ENCODE results near the gene SCNM1. TPM values are rescaled to one million over a fixed set of nuclear protein-coding genes. Genes with fewer than 3 reads are reported as not detected.

Gene SCNM1
- total RNA-seq, 1 experiment from 2014 or later: 34.1 TPM

DNA sequence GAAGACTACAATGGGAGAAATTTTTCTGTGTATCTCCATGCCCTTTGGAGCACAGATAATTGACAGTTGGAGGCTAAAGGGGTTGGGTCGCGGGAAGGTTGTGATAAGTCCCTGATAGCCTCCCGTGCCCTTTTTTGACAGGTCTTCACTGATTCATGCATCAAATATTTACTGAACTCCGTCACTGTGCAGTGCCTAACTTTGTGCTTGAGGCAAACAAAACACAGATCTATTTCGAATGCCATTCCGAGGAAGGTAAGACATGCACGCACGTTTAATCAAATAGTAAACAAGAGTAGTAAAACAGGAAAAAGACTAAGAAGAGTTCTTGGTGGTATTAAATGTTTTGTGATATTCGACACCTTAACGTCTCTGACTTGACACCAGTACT, 31.9 kb downstream of the SCNM1 start (continued):
- TF ChIP-seq CEBPB (IDR thresholded peaks at IDR 0.05; ENCODE audit: low read depth): no peak
- no peak for TF ChIP-seq TCF7L2 (IDR thresholded peaks at IDR 0.05; ENCODE audit: borderline replicate concordance, extremely low read depth, insufficient read depth, insufficient read length)
- TF ChIP-seq POLR2AphosphoS5 (IDR thresholded peaks at IDR 0.05; ENCODE audit: low read depth, low read length): no peak
- no peak for TF ChIP-seq EZH2phosphoT487 (IDR thresholded peaks at IDR 0.05; ENCODE audit: borderline replicate concordance)

DNA sequence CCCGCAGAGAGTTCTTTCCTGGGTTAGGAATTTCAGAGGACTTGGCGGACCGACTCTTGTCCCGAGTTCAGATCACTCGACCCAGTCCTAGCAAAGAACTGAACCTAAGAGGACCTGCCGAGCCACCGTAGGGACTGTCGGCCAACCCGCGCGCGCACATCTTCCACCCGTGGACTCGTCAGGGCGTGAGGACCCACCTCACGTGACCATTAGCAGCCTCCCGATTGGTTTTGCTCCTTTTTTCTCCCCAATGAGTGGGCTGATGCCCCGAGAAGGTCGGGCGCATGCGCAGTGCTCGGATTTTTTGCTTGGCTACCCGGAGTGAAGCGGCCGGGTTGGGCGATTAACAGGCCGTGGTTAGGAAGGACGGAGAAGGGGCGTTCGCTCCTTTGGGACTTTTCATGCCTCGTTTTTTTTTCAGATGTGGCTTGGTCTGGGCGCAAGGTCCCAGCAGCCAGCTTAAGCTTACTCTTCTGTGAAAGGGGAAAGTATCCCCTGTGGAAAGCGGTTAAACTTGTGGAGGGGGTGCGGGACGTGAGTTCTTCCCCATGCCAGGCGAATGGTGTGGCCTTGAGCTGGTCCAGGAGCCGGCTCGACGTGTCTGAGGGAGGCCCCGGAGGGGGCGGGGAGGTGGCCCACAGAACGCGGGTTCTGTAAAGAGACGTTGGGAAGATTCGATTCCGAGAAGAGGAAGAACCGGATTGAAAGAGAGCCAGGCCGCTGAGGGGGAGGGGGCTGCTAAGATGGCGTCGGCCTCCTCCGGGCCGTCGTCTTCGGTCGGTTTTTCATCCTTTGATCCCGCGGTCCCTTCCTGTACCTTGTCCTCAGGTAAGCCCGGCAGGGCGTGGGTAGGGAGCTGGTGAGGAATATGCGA, 32.5 kb downstream of the SCNM1 start, which contains the start of gene PIP5K1A:
TSS of gene PIP5K1A (plus strand) at position 299 of the 874 bp plus-strand sequence. CDS start at position 744, 445 bp downstream.
- Histone ChIP-seq H2AFZ (ENCODE audit: low read depth, low read length, poor library complexity, severe bottlenecking) (no peak within 1 kb of the TSS), H3K27ac (ENCODE audit: low read depth, low read length) (peak within 1 kb of the TSS; percentile 83), H3K79me2 (ENCODE audit: insufficient read depth, low read length) (peaks cover 64% of the 10 kb centered on the region), H3K9ac (ENCODE audit: low read length) (peak within 1 kb of the TSS; percentile 95), H3K27me3 (ENCODE audit: insufficient read depth, low read length) (no peaks in the 10 kb centered on the region), H3K4me1 (ENCODE audit: control insufficient read depth in 1 of 2, insufficient read depth in 2 of 2, low read length in 2 of 2) (peaks cover 26 to 40% of the 10 kb centered on the region in 2 experiments), H3K4me2 (ENCODE audit: low read length) (peak within 1 kb of the TSS; percentile 81), H3K36me3 (ENCODE audit: control insufficient read depth in 1 of 2, insufficient read depth in 2 of 2, low read length in 2 of 2) (peaks cover 0 to 4% of the 10 kb centered on the region in 2 experiments; a peak in 1 of 4 replicates), H3K9me2 (ENCODE audit: insufficient read depth) (no peaks in the 10 kb centered on the region), H3K4me3 (replicated peaks in 1 of 2; ENCODE audit: low read depth in 1 of 2, low read length in 2 of 2) (peak within 1 kb of the TSS; percentile 79 to 90), H3K9me3 (ENCODE audit: control insufficient read depth in 1 of 2, insufficient read depth in 1 of 2, low read depth in 1 of 2, low read length in 2 of 2) (no peaks in the 10 kb centered on the region), H4K20me1 (ENCODE audit: insufficient read depth) (no peaks in the 10 kb centered on the region)
- intact Hi-C loops (cut with micrococcal nuclease): loop anchor here (5.0 kb wide), 3 partner anchors 129 to 639 kb away; partner anchors contain the start of genes C2CD4D, PI4KB and PSMB4
- RAD21 ChIA-PET (ENCODE audit: low non-redundant PET in 1 of 2, low total read pairs in 2 of 2, uncharacterized antibody in 2 of 2, unreplicated experiment in 2 of 2): no interaction called here
- DNase-seq (ENCODE audit: low read depth, low spot score) (peak; percentile 95), ATAC-seq (peak; percentile 73)
- CTCF ChIA-PET: no interaction called here
- POLR2A ChIA-PET: interaction anchor here (0.7 to 1.3 kb wide), 2 partner anchors 83 to 803 kb away, joined by 3 to 4 read pairs; partner anchors contain the start of gene ZNF687
- TF ChIP-seq POLR2AphosphoS5 (IDR thresholded peaks at IDR 0.05; ENCODE audit: low read depth, low read length): peak; percentile 82
- TF ChIP-seq YY1 (IDR thresholded peaks at IDR 0.05; ENCODE audit: extremely low read depth, insufficient replicate concordance, low read depth, low read length): peak; percentile 71
- no peak for TF ChIP-seq RAD21 (IDR thresholded peaks at IDR 0.05; ENCODE audit: low read depth)
- TF ChIP-seq SIN3A (IDR thresholded peaks at IDR 0.05; ENCODE audit: low read depth): no peak
- TF ChIP-seq, protein P1, sequence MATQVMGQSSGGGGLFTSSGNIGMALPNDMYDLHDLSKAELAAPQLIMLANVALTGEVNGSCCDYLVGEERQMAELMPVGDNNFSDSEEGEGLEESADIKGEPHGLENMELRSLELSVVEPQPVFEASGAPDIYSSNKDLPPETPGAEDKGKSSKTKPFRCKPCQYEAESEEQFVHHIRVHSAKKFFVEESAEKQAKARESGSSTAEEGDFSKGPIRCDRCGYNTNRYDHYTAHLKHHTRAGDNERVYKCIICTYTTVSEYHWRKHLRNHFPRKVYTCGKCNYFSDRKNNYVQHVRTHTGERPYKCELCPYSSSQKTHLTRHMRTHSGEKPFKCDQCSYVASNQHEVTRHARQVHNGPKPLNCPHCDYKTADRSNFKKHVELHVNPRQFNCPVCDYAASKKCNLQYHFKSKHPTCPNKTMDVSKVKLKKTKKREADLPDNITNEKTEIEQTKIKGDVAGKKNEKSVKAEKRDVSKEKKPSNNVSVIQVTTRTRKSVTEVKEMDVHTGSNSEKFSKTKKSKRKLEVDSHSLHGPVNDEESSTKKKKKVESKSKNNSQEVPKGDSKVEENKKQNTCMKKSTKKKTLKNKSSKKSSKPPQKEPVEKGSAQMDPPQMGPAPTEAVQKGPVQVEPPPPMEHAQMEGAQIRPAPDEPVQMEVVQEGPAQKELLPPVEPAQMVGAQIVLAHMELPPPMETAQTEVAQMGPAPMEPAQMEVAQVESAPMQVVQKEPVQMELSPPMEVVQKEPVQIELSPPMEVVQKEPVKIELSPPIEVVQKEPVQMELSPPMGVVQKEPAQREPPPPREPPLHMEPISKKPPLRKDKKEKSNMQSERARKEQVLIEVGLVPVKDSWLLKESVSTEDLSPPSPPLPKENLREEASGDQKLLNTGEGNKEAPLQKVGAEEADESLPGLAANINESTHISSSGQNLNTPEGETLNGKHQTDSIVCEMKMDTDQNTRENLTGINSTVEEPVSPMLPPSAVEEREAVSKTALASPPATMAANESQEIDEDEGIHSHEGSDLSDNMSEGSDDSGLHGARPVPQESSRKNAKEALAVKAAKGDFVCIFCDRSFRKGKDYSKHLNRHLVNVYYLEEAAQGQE (IDR thresholded peaks at IDR 0.05; ENCODE audit: low read depth): no peak
- TF ChIP-seq, protein P2, sequence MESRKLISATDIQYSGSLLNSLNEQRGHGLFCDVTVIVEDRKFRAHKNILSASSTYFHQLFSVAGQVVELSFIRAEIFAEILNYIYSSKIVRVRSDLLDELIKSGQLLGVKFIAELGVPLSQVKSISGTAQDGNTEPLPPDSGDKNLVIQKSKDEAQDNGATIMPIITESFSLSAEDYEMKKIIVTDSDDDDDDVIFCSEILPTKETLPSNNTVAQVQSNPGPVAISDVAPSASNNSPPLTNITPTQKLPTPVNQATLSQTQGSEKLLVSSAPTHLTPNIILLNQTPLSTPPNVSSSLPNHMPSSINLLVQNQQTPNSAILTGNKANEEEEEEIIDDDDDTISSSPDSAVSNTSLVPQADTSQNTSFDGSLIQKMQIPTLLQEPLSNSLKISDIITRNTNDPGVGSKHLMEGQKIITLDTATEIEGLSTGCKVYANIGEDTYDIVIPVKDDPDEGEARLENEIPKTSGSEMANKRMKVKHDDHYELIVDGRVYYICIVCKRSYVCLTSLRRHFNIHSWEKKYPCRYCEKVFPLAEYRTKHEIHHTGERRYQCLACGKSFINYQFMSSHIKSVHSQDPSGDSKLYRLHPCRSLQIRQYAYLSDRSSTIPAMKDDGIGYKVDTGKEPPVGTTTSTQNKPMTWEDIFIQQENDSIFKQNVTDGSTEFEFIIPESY (IDR thresholded peaks at IDR 0.05; ENCODE audit: extremely low read depth, insufficient replicate concordance, low read length): peak; percentile 72
- no peak for TF ChIP-seq SP1 (IDR thresholded peaks at IDR 0.05; ENCODE audit: low read depth)
- TF ChIP-seq ZFX (IDR thresholded peaks at IDR 0.05): peak; percentile 80
- TF ChIP-seq TCF7L2 (IDR thresholded peaks at IDR 0.05; ENCODE audit: borderline replicate concordance, extremely low read depth, insufficient read depth, insufficient read length): peak; percentile 85
- peak; percentile 63 for TF ChIP-seq POLR2A (IDR thresholded peaks at IDR 0.05; ENCODE audit: borderline replicate concordance, extremely low read depth, insufficient read depth, insufficient read length)
- TF ChIP-seq CEBPB (IDR thresholded peaks at IDR 0.05; ENCODE audit: low read depth): no peak
- no peak for TF ChIP-seq EZH2phosphoT487 (IDR thresholded peaks at IDR 0.05; ENCODE audit: borderline replicate concordance)
- TSS peak; percentile 68 for BruUV-seq (replicated peaks)
